H1 (cell line): ENCODE measurements around the gene CEACAM16. TPM values are rescaled to one million over a fixed set of nuclear protein-coding genes. Genes with fewer than 3 reads are reported as not detected.

Experiments
- CTCF ChIA-PET: fragments of 300-600 bp; sonication (Branson Sonifier 250); formaldehyde crosslinking; loops from one replicate; lab custom pipeline; 2021; ENCODE audit not compliant: partially characterized antibody; lab: Charles Lee
- POLR2A ChIA-PET: fragments of 300-600 bp; sonication (Branson Sonifier 250); formaldehyde crosslinking; loops from one replicate; lab custom pipeline; 2021; ENCODE audit warnings: inconsistent platforms; ENCODE audit not compliant: partially characterized antibody; lab: Charles Lee
- DNase-seq, 2 experiments: peaks; one replicate each; pipeline versions ENCODE4 v3.0.0 to v3.0.0-alpha.2; 2010 to 2022; ENCODE audit warnings: low spot score in 2 of 2, low read depth in 1 of 2, mixed read lengths in 1 of 2
- FAIRE-seq: peaks from 2 replicates; lab custom pipeline; 2011; peaks lifted over from hg19 to GRCh38; lab: Jason Lieb, UNC
- H2AFZ ChIP-seq: 2 replicates; pipeline ENCODE4 v1.8.1; 2012; ENCODE audit warnings: low read length, inconsistent platforms
- H2AK5ac ChIP-seq: 2 replicates; pipeline ENCODE4 v1.6.1; 2013; ENCODE audit warnings: low read depth, low read length
- H2BK120ac ChIP-seq: replicated peaks from 2 replicates; pipeline ENCODE3; 2013; ENCODE audit warnings: low read depth, low read length, inconsistent platforms
- H2BK12ac ChIP-seq: 2 replicates; pipeline ENCODE4 v1.6.1; 2013; ENCODE audit warnings: low read depth, low read length
- H2BK15ac ChIP-seq: 2 replicates; pipeline ENCODE4 v1.6.1; 2013; ENCODE audit warnings: low read length
- H2BK20ac ChIP-seq: 2 replicates; pipeline ENCODE4 v1.6.1; 2013; ENCODE audit warnings: low read length
- H2BK5ac ChIP-seq: 2 replicates; pipeline ENCODE4 v1.6.1; 2013; ENCODE audit warnings: low read depth, low read length
- H3K14ac ChIP-seq: 2 replicates; pipeline ENCODE4 v1.6.1; 2013; ENCODE audit warnings: inconsistent platforms; ENCODE audit not compliant: insufficient read length
- H3K18ac ChIP-seq: 2 replicates; pipeline ENCODE4 v1.6.1; 2013; ENCODE audit warnings: low read length; ENCODE audit errors: extremely low read depth
- H3K23ac ChIP-seq: 2 replicates; pipeline ENCODE4 v1.6.1; 2013; ENCODE audit warnings: inconsistent platforms; ENCODE audit not compliant: insufficient read length
- H3K23me2 ChIP-seq: 2 replicates; pipeline ENCODE4 v1.6.1; 2013; ENCODE audit warnings: low read depth, low read length
- H3K27ac ChIP-seq: 2 replicates; pipeline ENCODE4 v1.6.1; 2011; ENCODE audit warnings: low read depth, low read length, inconsistent platforms
- H3K27me3 ChIP-seq, 4 experiments: replicated peaks in 1 of 4; 1 replicate in 1 of 4; 2 replicates in 3 of 4; pipeline versions ENCODE4 v1.6.1 to v1.8.1; 2011 to 2013; ENCODE audit warnings: low read length in 3 of 4, mild to moderate bottlenecking in 3 of 4, inconsistent platforms in 2 of 4, mixed read lengths in 2 of 4, moderate library complexity in 1 of 4; ENCODE audit not compliant: control insufficient read depth in 3 of 4, insufficient read depth in 3 of 4; ENCODE audit errors: extremely low read depth in 1 of 4
- H3K36me3 ChIP-seq, 4 experiments: 2 replicates each; pipeline versions ENCODE4 v1.6.1 to v1.8.1; 2011 to 2013; ENCODE audit warnings: mild to moderate bottlenecking in 4 of 4, low read length in 3 of 4, moderate library complexity in 2 of 4, control low read depth in 1 of 4, inconsistent platforms in 1 of 4; ENCODE audit not compliant: insufficient read depth in 4 of 4, control insufficient read depth in 2 of 4
- H3K4ac ChIP-seq: replicated peaks from 2 replicates; pipeline ENCODE3; 2013; ENCODE audit warnings: low read length, low read depth, mixed read lengths, inconsistent platforms; ENCODE audit not compliant: insufficient read length
- H3K4me1 ChIP-seq, 4 experiments: replicated peaks in 1 of 4; 1 replicate in 1 of 4; 2 replicates in 3 of 4; pipeline versions ENCODE4 v1.6.1 to v1.8.1; 2011 to 2013; ENCODE audit warnings: low read length in 3 of 4, inconsistent platforms in 2 of 4, mixed read lengths in 1 of 4; ENCODE audit not compliant: insufficient read depth in 4 of 4, control insufficient read depth in 3 of 4
- H3K4me2 ChIP-seq, 2 experiments: 2 replicates each; pipeline versions ENCODE4 v1.6.1 to v1.8.1; 2011 to 2013; ENCODE audit warnings: low read depth in 2 of 2, low read length in 2 of 2, control low read depth in 1 of 2, inconsistent platforms in 1 of 2, mild to moderate bottlenecking in 1 of 2; ENCODE audit not compliant: insufficient read depth in 1 of 2
- H3K4me3 ChIP-seq, 4 experiments: fragments of 200-600, 300-600 bp in 1 of 4; sonication (generic), shearing (Covaris generic), sonication (Bioruptor Twin) in 1 of 4; 2 replicates each; pipeline versions ENCODE4 v1.5.1 to v1.8.1; 2011 to 2016; ENCODE audit warnings: low read length in 4 of 4, low read depth in 3 of 4, control low read depth in 2 of 4, inconsistent platforms in 2 of 4, mild to moderate bottlenecking in 2 of 4, mixed read lengths in 1 of 4, moderate library complexity in 1 of 4; ENCODE audit not compliant: insufficient read depth in 2 of 4; ENCODE audit errors: extremely low read depth in 1 of 4
- H3K56ac ChIP-seq: replicated peaks from 2 replicates; pipeline ENCODE3; 2013; ENCODE audit warnings: low read depth, mild to moderate bottlenecking, mixed read lengths, low read length, inconsistent platforms; ENCODE audit not compliant: insufficient read length
- H3K79me1 ChIP-seq: 2 replicates; pipeline ENCODE4 v1.6.1; 2013; ENCODE audit warnings: low read depth, low read length, control low read depth
- H3K79me2 ChIP-seq, 2 experiments: 2 replicates each; pipeline versions ENCODE4 v1.6.1 to v1.8.1; 2012 to 2013; ENCODE audit warnings: low read length in 2 of 2, mild to moderate bottlenecking in 2 of 2, inconsistent platforms in 1 of 2; ENCODE audit not compliant: insufficient read depth in 2 of 2, control insufficient read depth in 1 of 2
- H3K9ac ChIP-seq, 4 experiments: replicated peaks in 1 of 4; 1 replicate in 1 of 4; 2 replicates in 3 of 4; pipeline versions ENCODE4 v1.6.1 to v1.8.1; 2011 to 2013; ENCODE audit warnings: low read depth in 3 of 4, low read length in 3 of 4, control low read depth in 2 of 4, mild to moderate bottlenecking in 2 of 4, moderate library complexity in 2 of 4, inconsistent platforms in 1 of 4; ENCODE audit errors: extremely low read depth in 1 of 4
- H3K9me3 ChIP-seq, 2 experiments: 2 replicates each; pipeline versions ENCODE4 v1.6.1 to v1.8.1; 2012 to 2013; ENCODE audit warnings: mild to moderate bottlenecking in 2 of 2, moderate library complexity in 2 of 2, control low read depth in 1 of 2, inconsistent platforms in 1 of 2, low read depth in 1 of 2, low read length in 1 of 2, mixed read lengths in 1 of 2; ENCODE audit not compliant: insufficient read depth in 2 of 2
- H4K20me1 ChIP-seq, 2 experiments: replicated peaks in 1 of 2; 2 replicates each; pipeline versions ENCODE3 to v1.8.1; 2011 to 2013; ENCODE audit warnings: inconsistent platforms in 2 of 2, low read length in 2 of 2, mild to moderate bottlenecking in 1 of 2; ENCODE audit not compliant: insufficient read depth in 2 of 2, control insufficient read depth in 1 of 2
- H4K5ac ChIP-seq: 2 replicates; pipeline ENCODE4 v1.6.1; 2013; ENCODE audit warnings: low read length, low read depth, mixed read lengths, inconsistent platforms; ENCODE audit not compliant: insufficient read length
- H4K8ac ChIP-seq: 2 replicates; pipeline ENCODE4 v1.8.0; 2013; ENCODE audit warnings: mild to moderate bottlenecking, moderate library complexity, low read length, inconsistent platforms; ENCODE audit not compliant: insufficient read depth; ENCODE audit errors: extremely low read depth
- H4K91ac ChIP-seq: replicated peaks from 2 replicates; pipeline ENCODE3; 2013; ENCODE audit warnings: low read length, mixed read lengths, inconsistent platforms; ENCODE audit not compliant: insufficient read length
- ASH2L ChIP-seq: fragments of 200-600, 300-600 bp; sonication (generic); IDR thresholded peaks from one replicate; pipeline ENCODE4 v1.7.1; 2017; ENCODE audit warnings: low read length
- BRCA1 ChIP-seq: IDR thresholded peaks from 2 replicates; pipeline ENCODE4 v1.6.1; 2012; ENCODE audit warnings: low read depth, low read length, improper control_type of control experiment
- MAFK ChIP-seq: IDR thresholded peaks from 2 replicates; pipeline ENCODE4 v1.6.1; 2012; ENCODE audit warnings: low read depth, mild to moderate bottlenecking, improper control_type of control experiment, low read length
- SP4 ChIP-seq: IDR thresholded peaks from 2 replicates; pipeline ENCODE4 v1.6.1; 2012; ENCODE audit warnings: low read length, inconsistent platforms
- SRF ChIP-seq: IDR thresholded peaks from 2 replicates; pipeline ENCODE4 v1.6.1; 2011; ENCODE audit warnings: mild to moderate bottlenecking, low read depth, low read length, moderate library complexity
- TAF1 ChIP-seq: IDR thresholded peaks from 2 replicates; pipeline ENCODE4 v1.6.1; 2011; ENCODE audit warnings: mild to moderate bottlenecking, low read depth, low read length
- WGBS, 2 experiments: shearing (Covaris generic) in 1 of 2; methylation state at CpG; one replicate each; pipeline versions ENCODE4 v1.1.6 to v1.1.7; 2013 to 2015; ENCODE audit warnings: low lambda C conversion rate in 2 of 2, mixed read lengths in 2 of 2, inconsistent platforms in 1 of 2, low coverage in 1 of 2, missing lambda C conversion rate in 1 of 2; ENCODE audit not compliant: insufficient replicate concordance in 2 of 2, insufficient coverage in 1 of 2, insufficient read length in 1 of 2; ENCODE audit errors: extremely low coverage in 1 of 2, missing lambda C conversion rate in 1 of 2; 5-methylcytosine and 5-hydroxymethylcytosine counted together
- polyA plus RNA-seq, 7 experiments: library from polyadenylated mRNA; depleted of rRNA in 3 of 7; stranded (reverse) in 5 of 7; unstranded in 2 of 7; fragments of >200 nt in 5 of 7; fragments of 200-250 nt in 2 of 7; gene quantifications; 1 replicate in 5 of 7; 2 replicates in 1 of 7; 4 replicates in 1 of 7; pipeline versions ENCODE4 v1.2.1 to v1.2.3, GENCODE V29; 2011 to 2013; ENCODE audit warnings: missing spikeins in 2 of 7, mixed read lengths in 2 of 7
- total RNA-seq: library from RNA; stranded (reverse); fragmentation: NEBNext Ultra II Directional; extraction: Animal tissue kit (Norgen Biotek cat#: 25700); gene quantifications from 2 replicates; pipeline ENCODE4 v1.2.1, GENCODE V29; 2021

The CEACAM16 gene
- total and polyA plus RNA-seq, 2 of the 8 experiments (the other 6 are each of a cell fraction or from before 2014, with no cell fraction given): not detected

DNA sequence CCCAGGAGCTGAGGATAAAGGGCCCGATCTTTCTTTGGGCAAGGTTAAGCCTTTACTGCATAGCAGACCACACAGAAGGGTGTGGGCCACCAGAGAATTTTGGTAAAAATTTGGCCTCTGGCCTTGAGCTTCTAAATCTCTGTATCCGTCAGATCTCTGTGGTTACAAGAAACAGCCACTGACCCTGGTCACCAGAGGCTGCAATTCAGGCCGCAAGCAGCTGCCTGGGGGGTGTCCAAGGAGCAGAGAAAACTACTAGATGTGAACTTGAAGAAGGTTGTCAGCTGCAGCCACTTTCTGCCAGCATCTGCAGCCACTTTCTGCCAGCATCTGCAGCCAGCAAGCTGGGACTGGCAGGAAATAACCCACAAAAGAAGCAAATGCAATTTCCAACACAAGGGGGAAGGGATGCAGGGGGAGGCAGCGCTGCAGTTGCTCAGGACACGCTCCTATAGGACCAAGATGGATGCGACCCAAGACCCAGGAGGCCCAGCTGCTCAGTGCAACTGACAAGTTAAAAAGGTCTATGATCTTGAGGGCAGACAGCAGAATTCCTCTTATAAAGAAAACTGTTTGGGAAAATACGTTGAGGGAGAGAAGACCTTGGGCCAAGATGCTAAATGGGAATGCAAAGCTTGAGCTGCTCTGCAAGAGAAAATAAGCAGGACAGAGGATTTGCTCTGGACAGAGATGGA, 36.1 kb upstream of the CEACAM16 start:
- Histone ChIP-seq H2BK120ac (no peak overlapping the region), H2BK5ac (no peak overlapping the region), H3K23me2 (no peaks in the 10 kb centered on the region), H3K9me3 (no peaks in the 10 kb centered on the region), H2AK5ac (no peak overlapping the region), H3K4ac (no peak overlapping the region), H3K27ac (no peak overlapping the region), H3K18ac (no peak overlapping the region), H3K4me1 (no peaks in the 10 kb centered on the region; a peak in 2 of 7 replicates)
- no peak for FAIRE-seq
- TF ChIP-seq SP4: no peak
- TF ChIP-seq SRF: no peak
- no peak for TF ChIP-seq MAFK
- no peak for TF ChIP-seq TAF1
- TF ChIP-seq ASH2L: no peak
- TF ChIP-seq BRCA1: no peak
- TF ChIP-seq, all 59 proteins: peak for 0
- Histone ChIP-seq H3K36me3 (peaks cover 4 to 26% (median 13%) of the 10 kb centered on the region in 4 experiments; a peak in 5 of 8 replicates), H3K9ac (no peak overlapping the region), H4K8ac (no peak overlapping the region), H4K20me1 (no peaks in the 10 kb centered on the region), H2BK12ac (no peak overlapping the region), H4K91ac (no peak overlapping the region), H3K79me2 (no peaks in the 10 kb centered on the region), H3K4me3 (no peak overlapping the region), H3K56ac (no peak overlapping the region), H3K14ac (no peak overlapping the region), H3K79me1 (no peaks in the 10 kb centered on the region), H3K4me2 (no peak overlapping the region), H3K23ac (no peak overlapping the region), H2BK15ac (no peak overlapping the region), H2AFZ (no peak overlapping the region), H3K27me3 (no peaks in the 10 kb centered on the region), H2BK20ac (no peak overlapping the region), H4K5ac (no peak overlapping the region)
- ChIA-PET POLR2A (interaction anchor here (0.8 to 2.2 kb wide), 4 partner anchors 10 to 188 kb away, joined by 3 to 5 read pairs (median 4); no protein-coding TSS in a partner anchor), CTCF (interaction anchor here (1.0 to 13.3 kb wide), 16 partner anchors 9 to 142 kb away, joined by 3 to 126 read pairs (median 5); no protein-coding TSS in a partner anchor)
- no peak for DNase-seq
- WGBS, 2 experiments: 93% methylated on average over 7 of the region's 7 CpGs; no CpG with 5 or more reads in 1 of the 2 experiments
